ENCODE results near the gene MICALL2.
A peak's percentile ranks its signal among the peaks of the same experiment; 100 is the strongest.

The MICALL2 gene

DNA sequence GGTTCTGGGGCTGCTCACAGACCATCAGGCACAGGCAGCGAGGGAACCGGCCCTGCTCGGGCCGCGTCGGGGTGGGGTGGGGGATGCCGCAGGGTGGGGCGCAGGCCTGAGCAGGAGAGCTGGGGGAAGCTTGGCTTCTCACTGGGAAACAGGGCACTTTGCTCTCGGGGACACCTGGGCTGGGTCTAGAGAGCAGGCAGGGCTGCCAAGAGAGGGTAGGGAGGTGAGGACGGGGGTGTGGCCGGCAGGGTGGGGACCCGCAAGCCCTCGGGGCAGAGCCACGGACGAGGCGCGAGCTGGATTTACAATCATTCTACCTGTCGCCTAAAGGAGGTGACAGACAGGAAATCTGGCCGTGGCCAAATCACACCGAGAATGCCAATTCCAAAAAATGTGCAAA lies 33.9 kb upstream of the MICALL2 start:
- Histone ChIP-seq H3K4me3 (ENCODE audit: insufficient read depth in 1 of 2, low read depth in 1 of 2, low read length in 2 of 2) (no peak overlapping the region), H2AFZ (ENCODE audit: low read depth, low read length) (no peak overlapping the region), H4K91ac (ENCODE audit: low read length) (no peak overlapping the region), H3K4ac (ENCODE audit: low read depth in 1 of 2, low read length in 2 of 2) (no peak overlapping the region), H3K14ac (ENCODE audit: low read length in 2 of 2) (no peak overlapping the region), H2BK12ac (ENCODE audit: low read length in 2 of 2) (no peak overlapping the region), H2AK5ac (ENCODE audit: low read length, severe bottlenecking) (no peak overlapping the region), H3K9me3 (ENCODE audit: control insufficient read depth, low read length) (no peaks in the 10 kb centered on the region), H3K27me3 (ENCODE audit: control insufficient read depth in 1 of 2, insufficient read depth in 1 of 2, low read length in 2 of 2) (no peaks in the 10 kb centered on the region), H2BK120ac (ENCODE audit: low read depth, low read length) (no peak overlapping the region), H3K4me2 (ENCODE audit: low read length, poor library complexity, severe bottlenecking) (no peak overlapping the region), H3K27ac (ENCODE audit: low read length, poor library complexity, severe bottlenecking) (no peak overlapping the region), H3K36me3 (ENCODE audit: control insufficient read depth in 1 of 2, insufficient read depth in 2 of 2, low read depth in 1 of 2, low read length in 2 of 2) (peaks cover 70 to 98% of the 10 kb centered on the region in 2 experiments), H4K8ac (ENCODE audit: low read length) (no peak overlapping the region), H3K79me1 (replicated peaks; ENCODE audit: low read length, poor library complexity, severe bottlenecking) (peaks cover 36% of the 10 kb centered on the region), H2BK15ac (ENCODE audit: low read depth, poor library complexity, severe bottlenecking) (no peak overlapping the region), H3K4me1 (ENCODE audit: control insufficient read depth, insufficient read depth, low read depth, low read length) (no peaks in the 10 kb centered on the region), H3K9ac (ENCODE audit: low read length) (no peak overlapping the region), H3K23ac (ENCODE audit: low read length in 2 of 2) (no peak overlapping the region), H2BK5ac (ENCODE audit: low read depth, low read length, poor library complexity, severe bottlenecking) (no peak overlapping the region), H3K18ac (ENCODE audit: low read depth in 1 of 2, low read length in 2 of 2) (no peak overlapping the region)
- 95% methylated on average over 20 of the region's 20 CpGs for WGBS
- DNase-seq = no peak

DNA sequence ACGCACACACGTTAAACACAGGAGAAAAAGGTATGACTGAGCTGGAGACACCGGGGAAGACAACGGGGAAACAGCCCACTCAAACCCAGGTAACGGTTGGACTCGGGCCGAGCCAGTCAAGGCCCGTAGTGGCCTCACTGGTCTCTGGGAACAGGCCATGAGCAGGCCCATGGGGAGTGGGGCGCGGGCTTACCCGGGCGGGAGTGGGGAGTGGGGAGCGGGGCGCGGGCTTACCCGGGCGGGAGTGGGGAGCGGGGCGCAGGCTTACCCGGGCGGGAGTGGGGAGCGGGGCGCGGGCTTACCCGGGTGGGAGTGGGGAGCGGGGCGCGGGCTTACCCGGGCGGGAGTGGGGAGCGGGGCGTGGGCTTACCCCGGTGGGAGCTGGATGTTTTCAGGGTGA lies 33.4 kb upstream of the MICALL2 start:
- H2BK5ac ChIP-seq (ENCODE audit: low read depth, low read length, poor library complexity, severe bottlenecking) = no peak overlapping the region
- H2AK5ac ChIP-seq (ENCODE audit: low read length, severe bottlenecking) = no peak overlapping the region
- no peak overlapping the region for H4K8ac ChIP-seq (ENCODE audit: low read length)
- no peak overlapping the region for H3K14ac ChIP-seq (ENCODE audit: low read length in 2 of 2)
- no peaks in the 10 kb centered on the region for H3K27me3 ChIP-seq (ENCODE audit: control insufficient read depth in 1 of 2, insufficient read depth in 1 of 2, low read length in 2 of 2)
- no peak overlapping the region for H3K4me2 ChIP-seq (ENCODE audit: low read length, poor library complexity, severe bottlenecking)
- H4K91ac ChIP-seq (ENCODE audit: low read length) = no peak overlapping the region
- no peaks in the 10 kb centered on the region for H3K4me1 ChIP-seq (ENCODE audit: control insufficient read depth, insufficient read depth, low read depth, low read length)
- no peak overlapping the region for H2AFZ ChIP-seq (ENCODE audit: low read depth, low read length)
- H3K4me3 ChIP-seq (ENCODE audit: insufficient read depth in 1 of 2, low read depth in 1 of 2, low read length in 2 of 2) = no peak overlapping the region
- H3K18ac ChIP-seq (ENCODE audit: low read depth in 1 of 2, low read length in 2 of 2) = no peak overlapping the region
- no peak overlapping the region for H3K9ac ChIP-seq (ENCODE audit: low read length)
- no peak overlapping the region for H3K4ac ChIP-seq (ENCODE audit: low read depth in 1 of 2, low read length in 2 of 2)
- DNase-seq = no peak
- 85% methylated on average over 16 of the region's 33 CpGs for WGBS
- H3K27ac ChIP-seq (ENCODE audit: low read length, poor library complexity, severe bottlenecking) = no peak overlapping the region
- no peak overlapping the region for H3K23ac ChIP-seq (ENCODE audit: low read length in 2 of 2)
- no peak overlapping the region for H2BK12ac ChIP-seq (ENCODE audit: low read length in 2 of 2)
- H3K36me3 ChIP-seq (ENCODE audit: control insufficient read depth in 1 of 2, insufficient read depth in 2 of 2, low read depth in 1 of 2, low read length in 2 of 2) = peaks cover 67 to 98% of the 10 kb centered on the region in 2 experiments
- peaks cover 37% of the 10 kb centered on the region for H3K79me1 ChIP-seq (replicated peaks; ENCODE audit: low read length, poor library complexity, severe bottlenecking)
- H2BK15ac ChIP-seq (ENCODE audit: low read depth, poor library complexity, severe bottlenecking) = no peak overlapping the region
- no peaks in the 10 kb centered on the region for H3K9me3 ChIP-seq (ENCODE audit: control insufficient read depth, low read length)
- no peak overlapping the region for H2BK120ac ChIP-seq (ENCODE audit: low read depth, low read length)

DNA sequence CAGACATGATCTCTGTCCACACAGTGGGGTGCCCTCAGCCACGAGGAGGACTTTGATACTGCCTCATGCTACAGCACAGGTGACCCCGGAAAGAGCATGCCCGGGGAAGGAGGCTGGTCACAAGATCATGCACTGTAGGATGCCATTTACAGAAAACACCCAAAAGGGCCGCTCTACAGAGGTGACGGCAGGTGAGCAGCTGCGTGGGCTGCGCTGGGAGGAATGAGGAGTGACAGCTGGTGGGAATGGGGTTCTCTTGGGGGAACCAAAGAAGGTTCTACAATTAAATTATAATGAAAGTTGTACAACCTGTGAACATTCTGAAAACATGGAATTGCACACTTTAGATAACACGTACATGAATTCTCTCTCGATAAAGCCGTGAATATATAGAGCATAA lies 33.0 kb upstream of the MICALL2 start:
- DNase-seq = no peak
- no peak overlapping the region for H2BK120ac ChIP-seq (ENCODE audit: low read depth, low read length)
- no peak overlapping the region for H4K8ac ChIP-seq (ENCODE audit: low read length)
- peaks cover 36% of the 10 kb centered on the region for H3K79me1 ChIP-seq (replicated peaks; ENCODE audit: low read length, poor library complexity, severe bottlenecking)
- no peak overlapping the region for H3K23ac ChIP-seq (ENCODE audit: low read length in 2 of 2)
- H3K4ac ChIP-seq (ENCODE audit: low read depth in 1 of 2, low read length in 2 of 2) = no peak overlapping the region
- no peaks in the 10 kb centered on the region for H3K27me3 ChIP-seq (ENCODE audit: control insufficient read depth in 1 of 2, insufficient read depth in 1 of 2, low read length in 2 of 2)
- H2BK15ac ChIP-seq (ENCODE audit: low read depth, poor library complexity, severe bottlenecking) = no peak overlapping the region
- no peak overlapping the region for H3K9ac ChIP-seq (ENCODE audit: low read length)
- H2BK5ac ChIP-seq (ENCODE audit: low read depth, low read length, poor library complexity, severe bottlenecking) = no peak overlapping the region
- H3K9me3 ChIP-seq (ENCODE audit: control insufficient read depth, low read length) = no peaks in the 10 kb centered on the region
- H2AK5ac ChIP-seq (ENCODE audit: low read length, severe bottlenecking) = no peak overlapping the region
- H4K91ac ChIP-seq (ENCODE audit: low read length) = peak overlapping the region; percentile 15
- H3K14ac ChIP-seq (ENCODE audit: low read length in 2 of 2) = no peak overlapping the region
- no peak overlapping the region for H3K27ac ChIP-seq (ENCODE audit: low read length, poor library complexity, severe bottlenecking)
- no peak overlapping the region for H2AFZ ChIP-seq (ENCODE audit: low read depth, low read length)
- H3K36me3 ChIP-seq (ENCODE audit: control insufficient read depth in 1 of 2, insufficient read depth in 2 of 2, low read depth in 1 of 2, low read length in 2 of 2) = peaks cover 68 to 98% of the 10 kb centered on the region in 2 experiments
- no peak overlapping the region for H3K4me3 ChIP-seq (ENCODE audit: insufficient read depth in 1 of 2, low read depth in 1 of 2, low read length in 2 of 2)
- no peak overlapping the region for H2BK12ac ChIP-seq (ENCODE audit: low read length in 2 of 2)
- WGBS = 95% methylated on average over 10 of the region's 10 CpGs
- no peak overlapping the region for H3K4me2 ChIP-seq (ENCODE audit: low read length, poor library complexity, severe bottlenecking)
- H3K18ac ChIP-seq (ENCODE audit: low read depth in 1 of 2, low read length in 2 of 2) = no peak overlapping the region
- H3K4me1 ChIP-seq (ENCODE audit: control insufficient read depth, insufficient read depth, low read depth, low read length) = no peaks in the 10 kb centered on the region

DNA sequence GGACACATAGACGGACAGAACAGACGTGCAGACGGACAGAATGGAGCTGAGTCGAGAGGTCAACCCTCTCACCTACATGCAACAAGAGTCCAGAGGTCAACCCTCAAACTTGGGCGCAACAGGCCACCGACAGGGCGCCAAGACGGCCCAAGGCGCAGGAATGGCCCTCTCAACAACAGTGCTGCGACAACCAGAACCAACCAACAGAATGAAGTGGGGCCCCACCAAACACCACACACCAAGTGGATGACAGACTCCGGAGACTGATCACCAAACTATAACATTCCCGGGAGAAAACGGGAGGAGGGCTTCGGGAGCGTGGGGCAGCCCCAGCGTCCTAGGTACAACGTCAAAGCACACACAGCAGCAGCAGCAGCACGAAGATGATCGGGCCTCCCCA lies 31.6 kb upstream of the MICALL2 start:
- Histone ChIP-seq H4K91ac (ENCODE audit: low read length) (no peak overlapping the region), H3K4me3 (ENCODE audit: insufficient read depth in 1 of 2, low read depth in 1 of 2, low read length in 2 of 2) (no peak overlapping the region), H3K36me3 (ENCODE audit: control insufficient read depth in 1 of 2, insufficient read depth in 2 of 2, low read depth in 1 of 2, low read length in 2 of 2) (peaks cover 72 to 98% of the 10 kb centered on the region in 2 experiments), H3K4me2 (ENCODE audit: low read length, poor library complexity, severe bottlenecking) (no peak overlapping the region), H2BK5ac (ENCODE audit: low read depth, low read length, poor library complexity, severe bottlenecking) (no peak overlapping the region), H2BK120ac (ENCODE audit: low read depth, low read length) (no peak overlapping the region), H2BK12ac (ENCODE audit: low read length in 2 of 2) (no peak overlapping the region), H3K9ac (ENCODE audit: low read length) (no peak overlapping the region), H3K79me1 (replicated peaks; ENCODE audit: low read length, poor library complexity, severe bottlenecking) (peaks cover 37% of the 10 kb centered on the region), H2AK5ac (ENCODE audit: low read length, severe bottlenecking) (no peak overlapping the region), H3K14ac (ENCODE audit: low read length in 2 of 2) (no peak overlapping the region), H3K18ac (ENCODE audit: low read depth in 1 of 2, low read length in 2 of 2) (no peak overlapping the region), H3K23ac (ENCODE audit: low read length in 2 of 2) (no peak overlapping the region), H3K27ac (ENCODE audit: low read length, poor library complexity, severe bottlenecking) (no peak overlapping the region), H3K4me1 (ENCODE audit: control insufficient read depth, insufficient read depth, low read depth, low read length) (no peaks in the 10 kb centered on the region), H2BK15ac (ENCODE audit: low read depth, poor library complexity, severe bottlenecking) (no peak overlapping the region), H3K27me3 (ENCODE audit: control insufficient read depth in 1 of 2, insufficient read depth in 1 of 2, low read length in 2 of 2) (no peaks in the 10 kb centered on the region), H4K8ac (ENCODE audit: low read length) (no peak overlapping the region), H3K4ac (ENCODE audit: low read depth in 1 of 2, low read length in 2 of 2) (no peak overlapping the region), H3K9me3 (ENCODE audit: control insufficient read depth, low read length) (no peaks in the 10 kb centered on the region), H2AFZ (ENCODE audit: low read depth, low read length) (no peak overlapping the region)
- no peak for DNase-seq
- WGBS = 95% methylated on average over 19 of the region's 19 CpGs

Data from mesenchymal stem cell (in vitro differentiated cells and primary cell).